ENCODE data around the gene PMM2. TPM values are rescaled to one million over a fixed set of nuclear protein-coding genes. Genes with fewer than 3 reads are reported as not detected.

The PMM2 gene
- total and polyA plus RNA-seq, 2 donors from 2014 or later = 21.5 to 39.5 TPM

- no peak overlapping the region for H3K27ac ChIP-seq (ENCODE audit: low read depth in 2 of 2, low read length in 2 of 2)
- H3K4me1 ChIP-seq (ENCODE audit: control insufficient read depth in 2 of 3, insufficient read depth in 2 of 3, low read depth in 1 of 3, low read length in 3 of 3) = no peaks in the 10 kb centered on the region
- intact Hi-C loops (cut with DNase I) = no loop called here
- DNase-seq (no peak), FAIRE-seq (no peak)
- H3K27me3 ChIP-seq (ENCODE audit: control insufficient read depth, insufficient read depth, low read length) = no peaks in the 10 kb centered on the region
- no peak for TF ChIP-seq CTCF (IDR thresholded peaks at IDR 0.05; ENCODE audit: borderline replicate concordance, extremely low read depth, insufficient read depth)
- no peak overlapping the region for H3K4me3 ChIP-seq (ENCODE audit: low read length in 3 of 3)
- H3K9me3 ChIP-seq (ENCODE audit: control insufficient read depth in 2 of 3, insufficient read depth in 1 of 3, low read length in 3 of 3) = no peaks in the 10 kb centered on the region
- H3K36me3 ChIP-seq (ENCODE audit: control insufficient read depth in 2 of 3, insufficient read depth in 3 of 3, low read length in 3 of 3) = peaks cover 0 to 13% (median 8%) of the 10 kb centered on the region in 3 donors
- H3K9ac ChIP-seq (ENCODE audit: low read length in 3 of 3) = no peak overlapping the region
Measured at GRCh38 chr16:8763899-8764298, 33.7 kb upstream of the PMM2 start.

DNA sequence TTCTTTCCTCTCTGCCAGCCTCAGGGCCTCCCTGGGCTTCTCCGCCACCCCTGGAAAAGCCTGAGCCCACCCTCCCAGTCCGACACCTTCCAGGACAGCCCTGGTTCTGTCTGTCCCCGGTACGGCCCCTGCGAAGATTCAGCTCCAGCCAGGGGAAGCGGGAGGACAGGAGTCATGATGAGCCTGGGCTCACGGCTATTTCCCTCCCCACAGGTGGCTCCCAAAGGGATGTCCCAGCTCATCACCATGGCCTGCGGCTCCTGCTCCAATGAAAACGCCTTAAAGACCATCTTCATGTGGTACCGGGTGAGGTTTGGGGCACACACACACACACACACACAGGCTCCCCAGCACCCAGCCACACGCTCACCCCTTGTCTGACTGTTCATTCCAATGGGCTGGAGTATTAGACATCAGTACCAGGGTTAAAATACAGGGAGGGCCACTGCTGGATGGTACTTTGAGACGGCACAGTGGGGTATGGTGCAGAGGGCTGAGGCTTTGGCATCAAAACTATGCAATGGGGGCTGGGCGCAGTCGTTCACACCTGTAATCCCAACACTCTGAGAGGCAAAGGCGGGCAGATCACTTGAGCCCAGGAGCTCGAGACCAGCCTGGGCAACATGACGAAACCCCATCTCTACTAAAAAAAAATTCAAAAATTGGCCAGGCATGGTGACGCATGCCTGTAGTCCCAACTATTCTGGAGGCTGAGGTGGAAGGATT is 33.0 kb upstream of the PMM2 start:
- H3K4me1 ChIP-seq (ENCODE audit: control insufficient read depth in 2 of 3, insufficient read depth in 2 of 3, low read depth in 1 of 3, low read length in 3 of 3) = no peaks in the 10 kb centered on the region
- H3K9me3 ChIP-seq (ENCODE audit: control insufficient read depth in 2 of 3, insufficient read depth in 1 of 3, low read length in 3 of 3) = no peaks in the 10 kb centered on the region
- H3K36me3 ChIP-seq (ENCODE audit: control insufficient read depth in 2 of 3, insufficient read depth in 3 of 3, low read length in 3 of 3) = peaks cover 0 to 18% (median 8%) of the 10 kb centered on the region in 3 donors
- H3K27ac ChIP-seq (ENCODE audit: low read depth in 2 of 2, low read length in 2 of 2) = no peak overlapping the region
- no peak overlapping the region for H3K4me3 ChIP-seq (ENCODE audit: low read length in 3 of 3)
- H3K27me3 ChIP-seq (ENCODE audit: control insufficient read depth, insufficient read depth, low read length) = no peaks in the 10 kb centered on the region
- no peak for TF ChIP-seq CTCF (IDR thresholded peaks at IDR 0.05; ENCODE audit: borderline replicate concordance, extremely low read depth, insufficient read depth)
- FAIRE-seq (no peak), DNase-seq (no peak)
- H3K9ac ChIP-seq (ENCODE audit: low read length in 3 of 3) = no peak overlapping the region
- intact Hi-C loops (cut with DNase I) = no loop called here

DNA sequence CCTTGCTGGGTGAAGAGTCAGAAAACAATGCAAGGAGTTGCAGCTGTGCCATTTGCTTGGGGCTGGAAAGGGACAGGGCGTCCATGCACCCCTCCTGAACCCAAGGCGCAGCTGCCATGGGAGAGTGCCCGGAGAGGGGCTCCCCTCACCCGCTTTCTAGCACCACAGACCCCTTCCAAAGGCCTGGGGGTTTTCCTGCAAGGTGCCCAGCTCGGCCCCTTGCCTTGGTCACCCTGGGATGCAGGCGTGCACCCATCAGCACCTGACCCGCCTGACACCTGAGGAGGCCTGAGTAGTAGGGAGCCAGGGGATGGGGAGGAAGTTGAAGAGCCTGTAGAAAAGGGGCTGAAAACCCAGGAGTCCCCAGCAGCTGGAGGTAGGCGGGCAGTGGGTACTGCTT is 30.5 kb upstream of the PMM2 start:
- peaks cover 0 to 22% (median 5%) of the 10 kb centered on the region in 3 donors for H3K36me3 ChIP-seq (ENCODE audit: control insufficient read depth in 2 of 3, insufficient read depth in 3 of 3, low read length in 3 of 3)
- no peaks in the 10 kb centered on the region for H3K27me3 ChIP-seq (ENCODE audit: control insufficient read depth, insufficient read depth, low read length)
- H3K4me1 ChIP-seq (ENCODE audit: control insufficient read depth in 2 of 3, insufficient read depth in 2 of 3, low read depth in 1 of 3, low read length in 3 of 3) = no peaks in the 10 kb centered on the region
- H3K9me3 ChIP-seq (ENCODE audit: control insufficient read depth in 2 of 3, insufficient read depth in 1 of 3, low read length in 3 of 3) = no peaks in the 10 kb centered on the region
- H3K4me3 ChIP-seq (ENCODE audit: low read length in 3 of 3) = no peak overlapping the region
- no peak overlapping the region for H3K27ac ChIP-seq (ENCODE audit: low read depth in 2 of 2, low read length in 2 of 2)
- FAIRE-seq (no peak), DNase-seq (no peak)
- intact Hi-C loops (cut with DNase I) = no loop called here
- no peak for TF ChIP-seq CTCF (IDR thresholded peaks at IDR 0.05; ENCODE audit: borderline replicate concordance, extremely low read depth, insufficient read depth)
- no peak overlapping the region for H3K9ac ChIP-seq (ENCODE audit: low read length in 3 of 3)

All from kidney (tissue), 14 donors.